SH-SY5Y (cell line): Measurements from ENCODE around the gene ENAH.

ENCODE experiments used
- GATA2 ChIP-seq: IDR thresholded peaks from 2 replicates; pipeline ENCODE4 v1.6.1; 2011; ENCODE audit warnings: mild to moderate bottlenecking, low read depth, low read length
- GATA3 ChIP-seq: IDR thresholded peaks from 2 replicates; pipeline ENCODE4 v1.6.1; 2011; ENCODE audit warnings: low read depth, mild to moderate bottlenecking, low read length, moderate library complexity

DNA sequence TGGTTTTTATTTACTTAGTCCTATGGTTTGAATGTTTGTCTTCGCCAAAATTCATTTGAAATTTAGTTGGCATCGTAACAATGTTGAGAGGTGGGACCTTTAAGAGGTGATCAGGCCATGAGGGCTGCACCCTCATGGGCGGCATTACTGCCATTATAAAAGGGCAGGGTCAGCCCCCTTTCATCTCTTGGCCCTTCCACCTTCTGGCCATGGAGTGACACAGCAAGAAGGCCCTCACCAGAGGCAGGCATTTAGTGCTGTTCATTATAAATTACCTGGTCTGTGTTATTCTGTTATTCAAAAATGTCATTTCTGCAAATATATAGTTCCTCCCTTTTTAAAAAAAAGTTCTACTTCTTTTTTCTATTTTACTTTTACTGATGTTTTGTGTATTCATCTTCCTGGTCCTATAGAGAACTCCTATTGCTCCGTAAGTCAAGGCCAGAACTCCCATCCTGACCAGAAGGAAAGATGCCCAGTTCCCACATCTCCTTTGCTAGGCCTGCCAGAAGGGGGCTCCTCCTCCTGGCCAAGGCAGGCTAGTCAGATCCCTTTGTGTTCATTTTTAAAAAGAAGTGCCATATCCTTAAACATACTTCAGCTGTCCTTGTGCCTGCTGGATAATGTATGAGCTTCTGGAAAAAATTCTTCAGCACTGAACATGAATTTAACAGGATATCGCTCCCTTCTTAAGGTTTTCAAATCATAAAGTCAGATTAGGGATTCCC lies 215.0 kb downstream of the ENAH start:
- TF ChIP-seq GATA2 (no peak), GATA3 (no peak)
